ENCODE measurements around the gene THG1L.

THG1L gene

GRCh38 chr5:157785801-157786200, 54.6 kb downstream of the THG1L start:
- ATAC-seq: no peak
- TF ChIP-seq ESRRG (CRISPR knock-in tag; IDR thresholded peaks at IDR 0.05): no peak
- no peak for TF ChIP-seq ZC3H10 (CRISPR knock-in tag; IDR thresholded peaks at IDR 0.05)
- TF ChIP-seq CSRNP3 (CRISPR knock-in tag; IDR thresholded peaks at IDR 0.05): no peak
- no peak for TF ChIP-seq ZNF70 (CRISPR knock-in tag; IDR thresholded peaks at IDR 0.05)
- no peak for TF ChIP-seq ZFP3 (CRISPR knock-in tag; IDR thresholded peaks at IDR 0.05)
- TF ChIP-seq BACH2 (CRISPR knock-in tag; IDR thresholded peaks at IDR 0.05; ENCODE audit: borderline replicate concordance): no peak
- no peak for TF ChIP-seq CREB5 (CRISPR knock-in tag; IDR thresholded peaks at IDR 0.05; ENCODE audit: low read depth)
- no peak for TF ChIP-seq GLIS3 (CRISPR knock-in tag; IDR thresholded peaks at IDR 0.05)
- no peak for TF ChIP-seq ARNTL (CRISPR knock-in tag; IDR thresholded peaks at IDR 0.05; ENCODE audit: borderline replicate concordance, low read depth)
- TF ChIP-seq ISL1 (CRISPR knock-in tag; IDR thresholded peaks at IDR 0.05): no peak
- TF ChIP-seq ZNF565 (CRISPR knock-in tag; conservative IDR thresholded peaks at IDR 0.05; ENCODE audit: low read depth): no peak
- no peak for TF ChIP-seq CSDC2 (CRISPR knock-in tag; IDR thresholded peaks at IDR 0.05)
